Measurements from ENCODE around the gene HCRT. TPM values are rescaled to one million over a fixed set of nuclear protein-coding genes. Genes with fewer than 3 reads are reported as not detected.

The HCRT gene
- polyA plus RNA-seq, 1 donor: 0.13 TPM

- H3K27me3 ChIP-seq (ENCODE audit: control insufficient read depth, insufficient read depth, low read length): no peaks in the 10 kb centered on the region
- no peak overlapping the region for H3K27ac ChIP-seq (ENCODE audit: low read length)
- no peak overlapping the region for H3K4me3 ChIP-seq (ENCODE audit: low read length)
- peaks cover 38% of the 10 kb centered on the region for H3K4me1 ChIP-seq (ENCODE audit: control insufficient read depth, insufficient read depth, low read length)
- DNase-seq: no peak
- H3K9me3 ChIP-seq (ENCODE audit: control insufficient read depth, low read depth, low read length): no peaks in the 10 kb centered on the region
- no CpG with 5 or more reads among the region's 7 CpGs for WGBS (ENCODE audit: insufficient coverage, low lambda C conversion rate)
- H3K36me3 ChIP-seq (ENCODE audit: control insufficient read depth, insufficient read depth, low read length): peaks cover 42% of the 10 kb centered on the region
Measured at GRCh38 chr17:42138749-42139492, 46.3 kb downstream of the HCRT start.

- Histone ChIP-seq H3K36me3 (ENCODE audit: control insufficient read depth, insufficient read depth, low read length) (peaks cover 33% of the 10 kb centered on the region), H3K4me3 (ENCODE audit: low read length) (peak overlapping the region; percentile 12), H3K4me1 (ENCODE audit: control insufficient read depth, insufficient read depth, low read length) (peaks cover 55% of the 10 kb centered on the region), H3K27me3 (ENCODE audit: control insufficient read depth, insufficient read depth, low read length) (no peaks in the 10 kb centered on the region), H3K9me3 (ENCODE audit: control insufficient read depth, low read depth, low read length) (no peaks in the 10 kb centered on the region), H3K27ac (ENCODE audit: low read length) (peak overlapping the region; percentile 83)
- DNase-seq: no peak
- WGBS (ENCODE audit: insufficient coverage, low lambda C conversion rate): no CpG with 5 or more reads among the region's 3 CpGs
Measured at GRCh38 chr17:42136654-42137051, 48.6 kb downstream of the HCRT start.

GRCh38 chr17:42135664-42136653, 49.3 kb downstream of the HCRT start:
- H3K4me3 ChIP-seq (ENCODE audit: low read length): peak overlapping the region; percentile 12
- H3K36me3 ChIP-seq (ENCODE audit: control insufficient read depth, insufficient read depth, low read length): peaks cover 29% of the 10 kb centered on the region
- peak; percentile 83 to 94 for DNase-seq
- no CpG with 5 or more reads among the region's 15 CpGs for WGBS (ENCODE audit: insufficient coverage, low lambda C conversion rate)
- H3K4me1 ChIP-seq (ENCODE audit: control insufficient read depth, insufficient read depth, low read length): peaks cover 55% of the 10 kb centered on the region
- H3K9me3 ChIP-seq (ENCODE audit: control insufficient read depth, low read depth, low read length): no peaks in the 10 kb centered on the region
- H3K27ac ChIP-seq (ENCODE audit: low read length): peak overlapping the region; percentile 83
- no peaks in the 10 kb centered on the region for H3K27me3 ChIP-seq (ENCODE audit: control insufficient read depth, insufficient read depth, low read length)

- H3K4me1 ChIP-seq (ENCODE audit: control insufficient read depth, insufficient read depth, low read length): peaks cover 55% of the 10 kb centered on the region
- H3K36me3 ChIP-seq (ENCODE audit: control insufficient read depth, insufficient read depth, low read length): peaks cover 31% of the 10 kb centered on the region
- no peaks in the 10 kb centered on the region for H3K9me3 ChIP-seq (ENCODE audit: control insufficient read depth, low read depth, low read length)
- no CpG with 5 or more reads among the region's 6 CpGs for WGBS (ENCODE audit: insufficient coverage, low lambda C conversion rate)
- no peak overlapping the region for H3K4me3 ChIP-seq (ENCODE audit: low read length)
- no peak for DNase-seq
- no peaks in the 10 kb centered on the region for H3K27me3 ChIP-seq (ENCODE audit: control insufficient read depth, insufficient read depth, low read length)
- H3K27ac ChIP-seq (ENCODE audit: low read length): peak overlapping the region; percentile 83
Measured at GRCh38 chr17:42135151-42135550, 50.1 kb downstream of the HCRT start.

Other genes with a start within 250 kb of the HCRT start
- 47.6 TPM for gene CNP, start 218.7 kb downstream of the HCRT start, polyA plus RNA-seq
- gene DNAJC7, start 168.0 kb downstream of the HCRT start, polyA plus RNA-seq: 93.0 TPM
- gene NKIRAS2, start 165.4 kb downstream of the HCRT start, polyA plus RNA-seq: 42.8 TPM
- 2.4 TPM for gene C17orf113, start 134.9 kb downstream of the HCRT start, polyA plus RNA-seq
- 1.4 TPM for gene ZNF385C, start 87.0 kb downstream of the HCRT start, polyA plus RNA-seq
- 11.8 TPM for gene DHX58, start 72.7 kb downstream of the HCRT start, polyA plus RNA-seq
- 49.1 TPM for gene KAT2A, start 64.1 kb downstream of the HCRT start, polyA plus RNA-seq
- 0.40 TPM for gene HSPB9, start 62.6 kb downstream of the HCRT start, polyA plus RNA-seq
- gene RAB5C, start 30.5 kb downstream of the HCRT start, polyA plus RNA-seq: 182 TPM
- gene KCNH4, start 4.3 kb downstream of the HCRT start, polyA plus RNA-seq: 0.36 TPM
- 30.1 TPM for gene GHDC, start 9.0 kb upstream of the HCRT start, polyA plus RNA-seq
- 57.7 TPM for gene STAT5B, start 90.9 kb upstream of the HCRT start, polyA plus RNA-seq
- gene STAT5A, start 103.0 kb upstream of the HCRT start, polyA plus RNA-seq: 14.2 TPM
- gene STAT3, start 203.0 kb upstream of the HCRT start, polyA plus RNA-seq: 193 TPM
- 71.0 TPM for gene CAVIN1, start 237.8 kb upstream of the HCRT start, polyA plus RNA-seq

Data from large intestine (tissue), 3 donors.